SIG-M5 treated with dmso at 0.1 percent for 504 hours (cell line): ENCODE data around the gene OR11L1.

ENCODE experiments used
- DNase-seq: peaks from one replicate; lab custom pipeline; 2025; ENCODE audit not compliant: unreplicated experiment; lab: John Stamatoyannopoulos, UW

Gene OR11L1

GRCh38 chr1:247841796-247842195 lies at the start of gene OR11L1:
Gene OR11L1, minus strand, starts transcription at chr1:247841896. Its CDS starts 0 bp downstream, at chr1:247841896.
- DNase-seq: no peak

GRCh38 chr1:247884797-247885413 lies 43.2 kb upstream of the OR11L1 start:
- no peak for DNase-seq

GRCh38 chr1:247883346-247883745 lies 41.6 kb upstream of the OR11L1 start:
- no peak for DNase-seq

GRCh38 chr1:247865416-247865815 lies 23.7 kb upstream of the OR11L1 start:
- DNase-seq: no peak

GRCh38 chr1:247864644-247865043 lies 22.9 kb upstream of the OR11L1 start:
- DNase-seq: no peak

GRCh38 chr1:247862756-247863155 lies 21.1 kb upstream of the OR11L1 start:
- DNase-seq: no peak

- no peak for DNase-seq
Measured at GRCh38 chr1:247857985-247858619, 16.4 kb upstream of the OR11L1 start.

GRCh38 chr1:247857069-247857984 lies 15.6 kb upstream of the OR11L1 start, which contains the start of gene TRIM58:
Gene TRIM58, plus strand, starts transcription at chr1:247857187. Its CDS starts 60 bp downstream, at chr1:247857247.
- no peak for DNase-seq

- no peak for DNase-seq
Measured at GRCh38 chr1:247855911-247856310, 14.2 kb upstream of the OR11L1 start.

- DNase-seq: no peak
Measured at GRCh38 chr1:247854899-247855545, 13.3 kb upstream of the OR11L1 start.

- DNase-seq: no peak
Measured at GRCh38 chr1:247849616-247850015, 7.9 kb upstream of the OR11L1 start.

- no peak for DNase-seq
Measured at GRCh38 chr1:247848346-247848745, 6.7 kb upstream of the OR11L1 start.

- DNase-seq: no peak
Measured at GRCh38 chr1:247845693-247846017, 4.0 kb upstream of the OR11L1 start.

GRCh38 chr1:247845011-247845692 lies 3.5 kb upstream of the OR11L1 start:
- no peak for DNase-seq

GRCh38 chr1:247843411-247843810 lies 1.7 kb upstream of the OR11L1 start:
- DNase-seq: no peak

GRCh38 chr1:247840818-247841217 lies 878 bp downstream of the OR11L1 start:
- no peak for DNase-seq

GRCh38 chr1:247833601-247834000 lies 8.1 kb downstream of the OR11L1 start:
- DNase-seq: no peak

- DNase-seq: no peak
Measured at GRCh38 chr1:247829656-247830055, 12.0 kb downstream of the OR11L1 start.

- no peak for DNase-seq
Measured at GRCh38 chr1:247825362-247825761, 16.3 kb downstream of the OR11L1 start.

- DNase-seq: no peak
Measured at GRCh38 chr1:247824023-247824422, 17.7 kb downstream of the OR11L1 start, which contains the start of gene OR14A16. Gene OR14A16, minus strand, starts transcription at chr1:247824119. Its CDS starts 8,390 bp downstream, at chr1:247815729.

GRCh38 chr1:247822060-247822459 lies 19.6 kb downstream of the OR11L1 start:
- DNase-seq: no peak
